Medulla oblongata (tissue), 1 donor: ENCODE measurements around the gene SSH2.
"Not testable (repeated sequence)": the region's sequence is repeated elsewhere in the genome, so short reads cannot be mapped to it uniquely, and the experiment has no call there.

ENCODE experiments used
- DNase-seq: peaks from one replicate; pipeline ENCODE4 v3.0.0-alpha.2; 2015; ENCODE audit errors: extremely low spot score

Gene SSH2

DNA sequence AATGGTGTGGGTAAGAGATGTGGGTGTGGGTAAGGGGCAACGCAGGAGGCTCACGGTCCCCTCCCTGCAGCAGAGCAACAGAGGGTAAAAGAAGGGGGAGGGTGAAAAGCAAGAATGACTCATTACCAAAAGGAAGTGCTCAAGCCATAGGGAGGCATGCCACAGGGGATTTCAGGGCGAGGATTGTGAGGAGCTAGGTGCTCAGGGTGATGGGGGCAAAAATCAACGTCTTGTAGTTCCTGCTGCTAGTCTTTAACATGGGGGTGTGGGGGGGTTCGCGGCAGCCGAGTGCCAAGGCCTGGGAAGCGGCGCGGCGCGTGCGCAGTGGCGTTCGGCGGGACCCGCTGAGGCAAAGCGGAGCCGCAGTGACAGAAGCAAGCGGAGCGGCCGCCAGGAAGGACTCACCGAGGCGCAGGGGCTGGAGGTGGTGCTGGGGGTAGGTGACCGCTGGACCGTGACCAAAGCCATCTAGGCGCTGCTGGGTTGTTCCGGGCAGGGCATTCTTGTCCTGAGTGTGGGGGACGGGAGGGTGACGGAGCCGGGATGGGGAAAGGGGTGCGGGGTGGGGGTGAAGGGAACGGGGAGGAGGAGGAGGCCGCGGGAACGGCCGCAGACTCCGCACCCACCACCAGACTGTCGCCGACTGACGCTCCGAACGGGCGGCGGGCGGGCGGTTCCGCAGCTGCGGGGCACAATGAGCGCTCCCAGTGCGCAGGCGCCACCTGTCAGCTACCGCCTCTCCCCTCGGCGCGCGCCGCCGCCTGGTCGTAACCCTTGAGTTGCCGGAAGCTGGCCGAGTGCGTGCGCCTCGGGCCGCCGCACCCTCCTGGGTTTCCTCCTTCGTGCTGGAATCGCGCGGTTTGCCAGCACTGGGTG lies at the start of gene SSH2:
Gene SSH2 (minus strand): TSS at position 696 of the 876 bp plus-strand sequence. CDS start 228 bp downstream, at position 468.
- peak; percentile 92 for DNase-seq

- no peak for DNase-seq
Measured at GRCh38 chr17:29977836-29978235, 47.8 kb upstream of the SSH2 start.

GRCh38 chr17:29973005-29973404 lies 43.0 kb upstream of the SSH2 start:
- no peak for DNase-seq

- no peak for DNase-seq
Measured at GRCh38 chr17:29972277-29972676, 42.2 kb upstream of the SSH2 start.

DNA sequence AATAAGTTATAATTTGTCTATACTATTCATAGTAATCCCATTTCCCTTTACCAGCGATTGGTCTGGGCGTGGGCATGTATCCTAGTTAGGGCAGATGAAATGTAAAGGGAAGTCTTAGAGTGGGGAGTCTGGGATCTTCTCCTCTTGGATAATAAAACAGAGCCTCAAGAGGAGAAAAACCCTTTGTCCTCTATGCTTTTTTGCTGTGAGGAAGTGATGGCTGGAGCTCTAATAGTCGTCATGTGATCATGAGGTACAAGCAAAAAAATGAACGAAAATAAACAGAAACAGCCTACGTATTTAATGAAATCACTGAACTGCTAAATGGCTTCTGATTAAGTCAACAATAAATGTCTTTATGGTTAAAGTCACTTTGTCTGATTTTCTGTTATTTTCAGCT lies 38.2 kb upstream of the SSH2 start:
- no peak for DNase-seq

- DNase-seq = no peak
Measured at GRCh38 chr17:29962656-29963055, 32.6 kb upstream of the SSH2 start.

GRCh38 chr17:29959658-29960337 lies 29.8 kb upstream of the SSH2 start:
- no peak for DNase-seq

DNA sequence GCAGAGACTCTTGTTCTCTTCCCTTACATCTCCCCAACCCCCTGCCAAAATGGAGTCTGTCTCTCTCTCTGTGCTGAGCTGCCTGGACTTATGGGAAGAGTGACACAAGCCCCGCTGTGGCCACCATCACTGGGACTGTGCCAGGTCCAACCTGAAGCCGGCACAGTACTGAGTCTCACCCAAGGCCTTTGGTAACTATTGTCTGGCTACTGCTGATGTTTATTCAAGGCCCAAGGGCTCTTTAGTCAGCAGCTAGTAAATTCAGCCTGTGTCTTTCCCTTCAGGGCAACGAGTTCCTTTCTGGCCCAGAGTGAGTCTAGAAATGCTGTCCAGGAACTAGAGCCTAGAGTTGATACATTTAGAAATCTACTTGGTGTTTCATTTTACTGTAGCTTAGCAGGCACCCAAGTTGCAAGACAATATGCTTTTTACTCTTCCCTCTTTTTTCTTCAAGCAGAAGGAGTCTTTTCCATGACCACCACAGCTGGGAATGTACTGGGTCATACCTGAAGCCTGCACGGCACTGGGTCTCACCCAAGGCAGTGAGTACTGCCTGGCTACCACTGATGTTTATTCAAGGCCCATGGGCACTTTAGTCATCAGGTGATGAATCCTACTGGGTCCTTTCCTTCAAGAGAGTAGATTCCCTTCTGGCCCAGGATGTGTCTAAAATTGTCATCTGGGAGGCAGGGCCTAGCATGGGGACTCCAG lies 29.1 kb upstream of the SSH2 start:
- no peak for DNase-seq

GRCh38 chr17:29957488-29957887 lies 27.5 kb upstream of the SSH2 start:
- not testable (repeated sequence) for DNase-seq

- DNase-seq = peak; percentile 56
Measured at GRCh38 chr17:29956225-29956624, 26.2 kb upstream of the SSH2 start.

- no peak for DNase-seq
Measured at GRCh38 chr17:29954405-29954804, 24.4 kb upstream of the SSH2 start.

GRCh38 chr17:29949696-29950095 lies 19.7 kb upstream of the SSH2 start:
- DNase-seq = no peak

DNA sequence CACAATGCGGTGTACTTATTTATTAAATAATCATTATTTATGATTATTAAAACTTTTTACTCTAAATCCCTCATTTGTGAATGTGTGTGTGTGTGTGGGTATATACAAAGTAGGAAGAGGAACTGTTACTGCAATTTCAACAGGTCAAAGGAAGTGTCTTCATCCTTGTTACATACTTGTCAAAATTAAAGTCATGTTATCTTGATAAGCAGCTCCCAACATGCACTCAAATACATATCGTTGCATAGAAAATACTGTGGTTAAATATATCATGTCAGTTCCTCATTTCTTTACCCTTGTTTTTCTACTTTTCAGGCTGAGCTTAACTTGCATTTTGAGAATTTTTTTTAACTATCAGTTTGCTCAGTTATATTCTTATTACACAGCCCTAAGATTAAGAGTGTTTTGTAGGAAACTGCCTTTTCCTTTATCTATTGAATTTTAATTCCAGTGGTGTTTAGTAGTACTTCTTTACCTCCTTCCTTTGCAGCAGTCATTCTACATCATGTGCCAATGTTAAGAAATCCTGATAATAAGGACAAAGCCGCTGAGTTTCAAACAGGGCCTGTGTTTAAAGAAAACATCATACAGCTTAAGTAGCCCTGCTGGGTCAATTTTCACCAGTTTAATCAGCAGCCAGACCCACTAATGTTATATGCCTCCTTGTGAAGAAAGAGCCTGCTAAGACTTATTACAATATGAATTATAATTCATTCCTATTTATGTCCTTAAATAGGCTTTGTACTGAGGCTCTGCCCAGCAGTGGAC lies 18.6 kb upstream of the SSH2 start:
- DNase-seq = no peak

DNA sequence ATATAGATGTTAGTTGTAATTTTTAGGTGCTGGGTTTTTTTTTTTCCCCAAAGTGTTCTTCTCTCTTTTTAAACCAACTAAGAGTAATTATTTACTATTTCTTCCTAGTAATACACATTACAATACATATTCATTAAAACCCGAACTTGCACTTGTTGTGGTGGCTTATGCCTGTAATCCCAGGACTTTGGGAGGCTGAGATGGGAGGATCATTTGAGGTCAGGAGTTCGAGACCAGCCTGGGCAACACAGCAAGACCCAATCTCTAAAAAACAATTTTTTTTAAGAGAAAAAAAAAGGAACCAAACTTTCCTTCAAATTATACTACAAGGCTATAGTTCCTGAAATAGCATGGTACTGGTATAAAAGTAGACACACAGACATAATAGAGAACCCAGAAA lies 15.3 kb upstream of the SSH2 start:
- no peak for DNase-seq

GRCh38 chr17:29941334-29941733 lies 11.3 kb upstream of the SSH2 start, which contains the start of gene EFCAB5:
Gene EFCAB5, plus strand, starts transcription at chr17:29941634. Its CDS starts 163 bp downstream, at chr17:29941797.
- DNase-seq = no peak

DNA sequence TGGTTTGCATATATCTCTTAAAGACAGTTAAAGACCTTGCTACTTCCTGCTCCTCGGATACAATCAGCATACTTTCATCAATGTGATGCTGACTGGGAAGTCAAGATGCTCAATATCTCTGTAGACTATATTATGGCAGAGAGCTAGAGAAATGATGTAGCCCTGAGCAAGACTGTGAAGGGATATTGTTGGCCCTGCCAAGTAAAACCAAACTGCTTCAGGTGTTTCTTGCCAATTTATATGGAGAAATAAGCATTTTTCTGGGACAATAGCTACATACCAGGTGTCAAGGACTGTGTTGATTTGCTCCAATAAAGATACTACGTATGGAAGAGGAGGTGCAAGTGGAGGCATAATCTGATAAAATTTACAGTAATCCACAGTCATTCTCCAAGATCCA lies 6.7 kb upstream of the SSH2 start:
- DNase-seq = no peak

DNA sequence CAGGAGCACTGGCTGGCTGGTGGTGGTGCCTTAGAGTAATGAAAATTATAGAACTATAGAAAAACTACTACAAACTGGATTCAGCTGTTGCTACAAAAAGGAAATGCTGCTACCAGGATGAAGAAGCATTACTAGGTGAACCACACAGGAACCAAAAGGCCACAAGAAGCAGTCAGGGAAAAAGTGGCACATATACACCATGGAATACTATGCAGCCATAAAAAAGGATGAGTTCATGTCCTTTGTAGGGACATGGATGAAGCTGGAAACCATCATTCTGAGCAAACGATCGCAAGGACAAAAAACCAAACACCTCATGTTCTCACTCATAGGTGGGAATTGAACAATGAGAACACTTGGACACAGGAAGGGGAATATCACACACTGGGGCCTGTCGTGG lies 5.9 kb upstream of the SSH2 start:
- DNase-seq = not testable (repeated sequence)

GRCh38 chr17:29933379-29933778 lies 3.4 kb upstream of the SSH2 start:
- peak; percentile 68 for DNase-seq

- peak; percentile 96 for DNase-seq
Measured at GRCh38 chr17:29931231-29931932, 1.4 kb upstream of the SSH2 start.

- DNase-seq = peak; percentile 56
Measured at GRCh38 chr17:29930409-29931010, 482 bp upstream of the SSH2 start.
